Activated T-helper 1 cell treated with Interleukin-2 at 50 U/mL for 16 hours (primary cell): ENCODE results near the gene AWAT1.
"Not testable (repeated sequence)": the region's sequence is repeated elsewhere in the genome, so short reads cannot be mapped to it uniquely, and the experiment has no call there.

Experiments used
- DNase-seq: peaks from one replicate; pipeline ENCODE4 v3.0.0-alpha.2; 2020; ENCODE audit warnings: low read depth

Gene AWAT1

GRCh38 chrX:70262952-70263567 is 28.6 kb downstream of the AWAT1 start:
- no peak for DNase-seq

- no peak for DNase-seq
These were observed 30.3 kb downstream of the AWAT1 start for GRCh38 chrX:70264784-70265183.

DNA sequence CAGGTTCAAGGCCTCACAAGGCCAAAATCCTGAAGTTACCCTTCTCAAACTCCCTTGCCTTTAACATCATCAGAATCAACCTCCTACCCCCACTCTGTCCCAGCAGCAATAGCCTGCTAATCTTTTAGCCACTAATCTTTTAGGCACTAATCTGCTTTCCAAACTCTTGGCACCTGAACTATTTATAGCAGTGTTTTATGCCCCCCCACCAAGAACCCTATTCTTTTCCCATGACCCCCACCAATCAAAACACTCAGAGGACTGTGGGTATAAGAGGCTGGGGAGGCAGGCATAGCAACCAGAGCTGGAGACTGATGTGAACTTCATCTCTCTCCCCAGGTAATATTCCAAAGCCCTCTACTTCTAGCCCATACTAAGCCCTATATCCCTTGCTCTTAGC is 33.6 kb downstream of the AWAT1 start, which contains the start of gene ARR3:
Gene ARR3 (plus strand): TSS at position 301 of the 400 bp plus-strand sequence. CDS start 1,052 bp downstream, outside the sequence.
- no peak for DNase-seq

GRCh38 chrX:70274029-70274428 is 39.6 kb downstream of the AWAT1 start:
- DNase-seq = not testable (repeated sequence)

DNA sequence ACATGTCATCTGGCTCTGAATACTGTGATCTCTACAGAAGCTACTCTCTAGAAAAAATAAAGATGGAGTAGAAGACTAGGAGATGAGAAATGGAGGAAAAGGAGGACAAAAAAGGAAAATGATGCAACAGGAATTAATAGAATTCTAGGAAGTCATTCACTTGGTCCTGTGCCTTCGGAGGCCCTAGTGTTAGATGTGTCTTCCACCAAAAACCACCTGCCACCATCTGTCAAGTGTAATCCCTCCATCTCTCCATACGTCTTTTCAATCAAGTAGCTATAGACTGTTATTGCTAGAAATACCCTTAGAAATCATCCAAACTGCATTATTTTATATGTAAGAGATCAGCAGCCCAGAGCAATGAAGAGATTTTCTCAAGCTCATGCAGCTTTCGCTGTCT is 44.6 kb downstream of the AWAT1 start:
- no peak for DNase-seq

DNA sequence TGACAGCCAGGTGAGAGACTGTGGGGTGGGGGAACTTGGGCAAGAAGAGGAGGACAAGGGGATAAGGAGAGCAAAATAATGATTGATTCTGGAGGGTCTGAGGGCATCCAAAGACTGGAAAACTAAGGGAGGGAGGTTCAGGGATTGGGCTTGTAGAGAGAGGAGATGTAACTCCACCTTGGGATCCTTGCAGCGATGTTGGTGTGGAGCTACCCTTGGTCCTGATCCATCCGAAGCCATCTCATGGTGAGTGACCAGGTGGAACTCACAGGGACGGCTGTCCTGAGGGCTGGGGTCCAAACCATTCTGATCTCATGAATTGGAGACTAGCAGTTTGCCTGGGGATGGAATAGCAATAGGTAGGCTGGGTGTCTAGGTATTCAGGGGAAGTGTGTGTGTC is 46.1 kb downstream of the AWAT1 start:
- DNase-seq = no peak

DNA sequence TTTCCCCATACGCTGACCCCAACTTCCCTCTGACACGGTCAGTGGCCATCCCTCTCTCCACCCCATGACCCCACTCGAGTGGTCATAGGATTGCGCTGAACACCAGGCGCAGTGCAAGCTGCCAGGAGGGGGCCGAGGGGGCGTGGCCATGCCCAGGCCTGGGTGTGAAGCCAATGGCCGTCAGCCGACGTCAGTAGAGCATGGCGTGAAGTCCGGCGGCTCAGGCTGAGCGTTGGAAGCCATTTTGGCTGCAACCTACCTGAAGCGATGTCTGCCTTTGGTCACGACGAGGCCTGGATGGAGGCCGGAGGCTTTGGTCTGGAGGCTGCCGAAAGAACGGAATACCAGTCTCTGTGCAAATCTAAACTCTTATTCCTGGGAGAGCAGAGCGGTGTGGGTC is 47.5 kb downstream of the AWAT1 start, which contains the start of gene RAB41:
Gene RAB41 (plus strand): TSS at position 222 of the 400 bp plus-strand sequence. CDS start 46 bp downstream, at position 268.
- DNase-seq = no peak

- no peak for DNase-seq
These were observed 54.8 kb downstream of the AWAT1 start for GRCh38 chrX:70289168-70289792.
